Nephron (organoid): Measurements from ENCODE around the gene HYKK.

Source experiments
- H3K27ac Mint-ChIP-seq, 3 experiments: 2 replicates each; pipeline ENCODE4 v1.8.0; 2020; ENCODE audit warnings: mixed read lengths in 3 of 3, mild to moderate bottlenecking in 2 of 3, moderate library complexity in 1 of 3
- H3K27me3 Mint-ChIP-seq: 2 replicates; pipeline ENCODE4 v1.8.0; 2021; ENCODE audit warnings: low read depth, mild to moderate bottlenecking, moderate library complexity, mixed read lengths
- H3K36me3 Mint-ChIP-seq: 2 replicates; pipeline ENCODE4 v1.8.0; 2020; ENCODE audit warnings: low read depth, mixed read lengths
- H3K4me1 Mint-ChIP-seq: 2 replicates; pipeline ENCODE4 v1.8.0; 2020; ENCODE audit warnings: mixed read lengths
- H3K4me3 Mint-ChIP-seq, 3 experiments: 2 replicates each; pipeline ENCODE4 v1.8.0; 2020; ENCODE audit warnings: mild to moderate bottlenecking in 3 of 3, mixed read lengths in 3 of 3, moderate library complexity in 2 of 3
- H3K9me3 Mint-ChIP-seq: 2 replicates; pipeline ENCODE4 v1.8.0; 2020; ENCODE audit warnings: mixed read lengths
- TF ChIP-seq, protein P1 (sequence below), 3 experiments: fragments of 200-600 bp; sonication (generic); IDR thresholded peaks; one replicate each; pipeline ENCODE4 v1.5.0; 2021; ENCODE audit warnings: antibody characterized with exemption in 3 of 3; ENCODE audit not compliant: unreplicated experiment in 3 of 3

The HYKK gene

DNA sequence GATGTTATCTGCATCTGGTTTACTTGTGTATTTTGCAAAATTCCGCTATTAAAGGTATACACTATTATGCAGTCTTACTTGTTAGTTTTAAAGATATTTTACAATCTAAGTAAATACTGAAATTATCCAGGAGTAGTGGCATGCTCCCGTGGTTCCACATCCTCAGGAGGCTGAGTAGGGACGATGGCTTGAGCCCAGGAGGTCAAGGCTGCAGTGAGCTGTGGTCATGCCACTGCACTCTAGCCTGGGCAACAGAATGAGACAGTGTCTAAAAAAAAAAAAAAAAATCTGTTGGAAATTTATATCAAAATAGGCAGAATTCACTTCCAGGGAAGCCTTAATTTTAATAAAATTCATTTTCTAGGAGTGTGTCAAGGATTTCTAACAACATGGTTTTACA is 27.7 kb upstream of the HYKK start:
- TF ChIP-seq, protein P1, sequence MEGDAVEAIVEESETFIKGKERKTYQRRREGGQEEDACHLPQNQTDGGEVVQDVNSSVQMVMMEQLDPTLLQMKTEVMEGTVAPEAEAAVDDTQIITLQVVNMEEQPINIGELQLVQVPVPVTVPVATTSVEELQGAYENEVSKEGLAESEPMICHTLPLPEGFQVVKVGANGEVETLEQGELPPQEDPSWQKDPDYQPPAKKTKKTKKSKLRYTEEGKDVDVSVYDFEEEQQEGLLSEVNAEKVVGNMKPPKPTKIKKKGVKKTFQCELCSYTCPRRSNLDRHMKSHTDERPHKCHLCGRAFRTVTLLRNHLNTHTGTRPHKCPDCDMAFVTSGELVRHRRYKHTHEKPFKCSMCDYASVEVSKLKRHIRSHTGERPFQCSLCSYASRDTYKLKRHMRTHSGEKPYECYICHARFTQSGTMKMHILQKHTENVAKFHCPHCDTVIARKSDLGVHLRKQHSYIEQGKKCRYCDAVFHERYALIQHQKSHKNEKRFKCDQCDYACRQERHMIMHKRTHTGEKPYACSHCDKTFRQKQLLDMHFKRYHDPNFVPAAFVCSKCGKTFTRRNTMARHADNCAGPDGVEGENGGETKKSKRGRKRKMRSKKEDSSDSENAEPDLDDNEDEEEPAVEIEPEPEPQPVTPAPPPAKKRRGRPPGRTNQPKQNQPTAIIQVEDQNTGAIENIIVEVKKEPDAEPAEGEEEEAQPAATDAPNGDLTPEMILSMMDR (IDR thresholded peaks at IDR 0.05; ENCODE audit: unreplicated experiment in 3 of 3), result no peak
- Mint-ChIP-seq H3K36me3 (peaks cover 59% of the 10 kb centered on the region), H3K4me3 (no peak overlapping the region), H3K27me3 (no peaks in the 10 kb centered on the region), H3K4me1 (no peaks in the 10 kb centered on the region), H3K9me3 (no peaks in the 10 kb centered on the region), H3K27ac (no peak overlapping the region)

DNA sequence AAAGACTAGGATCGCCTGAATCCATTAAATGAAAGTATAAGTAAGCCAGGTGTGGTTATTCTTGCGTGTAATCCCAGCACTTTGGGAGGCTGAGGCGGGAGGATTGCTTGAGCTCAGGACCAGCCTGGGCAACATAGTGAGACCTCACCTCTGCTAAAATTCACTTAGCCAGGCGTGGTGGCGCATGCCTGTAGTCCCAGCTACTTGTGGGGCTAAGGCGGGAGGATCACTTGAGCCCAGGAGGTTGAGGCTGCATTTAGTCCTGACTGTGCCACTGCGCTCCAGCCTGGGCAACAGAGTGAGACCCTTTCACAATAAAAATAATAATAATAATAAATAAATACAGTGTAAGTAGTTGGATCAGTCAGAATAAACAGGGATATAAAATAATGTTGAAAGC is 25.5 kb upstream of the HYKK start:
- Mint-ChIP-seq H3K4me1 (no peaks in the 10 kb centered on the region), H3K36me3 (peaks cover 57% of the 10 kb centered on the region), H3K4me3 (no peak overlapping the region), H3K27me3 (no peaks in the 10 kb centered on the region), H3K27ac (peak overlapping the region in 1 of 3 experiments; percentile 3), H3K9me3 (no peaks in the 10 kb centered on the region)
- TF ChIP-seq, protein P1 (IDR thresholded peaks at IDR 0.05; ENCODE audit: unreplicated experiment in 3 of 3), result no peak

DNA sequence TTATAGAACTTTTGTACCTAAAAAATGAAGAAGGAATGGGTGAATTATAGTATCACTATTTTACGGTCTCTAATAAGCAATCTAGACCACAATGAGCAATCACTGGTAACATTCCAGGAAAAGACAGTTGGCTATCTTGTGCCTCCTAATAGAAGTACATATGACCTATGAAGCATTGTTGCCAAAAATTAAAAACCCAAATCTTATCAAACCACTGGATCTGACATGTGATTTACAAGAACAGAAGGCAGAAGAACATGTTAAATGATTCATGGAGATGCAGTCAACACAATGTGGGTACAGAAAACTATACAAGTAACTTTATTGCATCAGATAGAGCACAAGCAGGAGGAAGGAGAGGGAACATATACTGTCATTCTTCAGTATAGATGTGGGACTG is 14.5 kb upstream of the HYKK start:
- no peaks in the 10 kb centered on the region for H3K27me3 Mint-ChIP-seq

GRCh38 chr15:78501857-78502256 is 5.5 kb upstream of the HYKK start:
- H3K27me3 Mint-ChIP-seq, result no peaks in the 10 kb centered on the region
- H3K36me3 Mint-ChIP-seq, result peaks cover 51% of the 10 kb centered on the region
- TF ChIP-seq, protein P1 (IDR thresholded peaks at IDR 0.05; ENCODE audit: unreplicated experiment in 3 of 3), result no peak
- H3K27ac Mint-ChIP-seq, result no peak overlapping the region
- no peaks in the 10 kb centered on the region for H3K9me3 Mint-ChIP-seq
- H3K4me1 Mint-ChIP-seq, result no peaks in the 10 kb centered on the region
- no peak overlapping the region for H3K4me3 Mint-ChIP-seq

More for the DNA sequence above, 14.5 kb upstream of the HYKK start:
- TF ChIP-seq, protein P1 (IDR thresholded peaks at IDR 0.05; ENCODE audit: unreplicated experiment in 3 of 3), result no peak
- no peaks in the 10 kb centered on the region for H3K4me1 Mint-ChIP-seq
- H3K36me3 Mint-ChIP-seq, result peaks cover 79% of the 10 kb centered on the region
- peak overlapping the region in 2 of 3 experiments; percentile 11 to 47 for H3K27ac Mint-ChIP-seq
- H3K9me3 Mint-ChIP-seq, result no peaks in the 10 kb centered on the region
- H3K4me3 Mint-ChIP-seq, result no peak overlapping the region

DNA sequence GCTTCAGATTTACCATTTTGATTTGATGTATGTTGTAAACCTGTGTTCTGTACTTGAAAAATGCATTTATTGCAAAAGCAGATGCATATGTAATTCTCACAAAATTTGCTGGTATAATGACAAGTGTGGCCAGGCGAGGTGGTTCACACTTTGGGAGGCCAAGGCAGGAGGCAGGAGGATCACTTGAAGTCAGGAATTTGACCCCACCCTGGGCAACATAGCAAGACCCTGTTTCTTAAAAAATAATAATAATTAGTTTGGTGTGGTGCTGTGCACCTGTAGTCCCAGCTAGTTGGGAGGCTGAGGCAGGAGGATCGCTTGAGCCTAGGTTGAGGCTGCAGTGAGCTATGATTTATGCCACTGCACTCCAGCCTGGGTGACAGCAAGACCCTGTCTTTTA is 4.7 kb upstream of the HYKK start:
- Mint-ChIP-seq H3K4me3 (no peak overlapping the region), H3K36me3 (peaks cover 46% of the 10 kb centered on the region), H3K9me3 (no peaks in the 10 kb centered on the region), H3K27me3 (no peaks in the 10 kb centered on the region), H3K4me1 (no peaks in the 10 kb centered on the region), H3K27ac (no peak overlapping the region)
- TF ChIP-seq, protein P1 (IDR thresholded peaks at IDR 0.05; ENCODE audit: unreplicated experiment in 3 of 3), result no peak

DNA sequence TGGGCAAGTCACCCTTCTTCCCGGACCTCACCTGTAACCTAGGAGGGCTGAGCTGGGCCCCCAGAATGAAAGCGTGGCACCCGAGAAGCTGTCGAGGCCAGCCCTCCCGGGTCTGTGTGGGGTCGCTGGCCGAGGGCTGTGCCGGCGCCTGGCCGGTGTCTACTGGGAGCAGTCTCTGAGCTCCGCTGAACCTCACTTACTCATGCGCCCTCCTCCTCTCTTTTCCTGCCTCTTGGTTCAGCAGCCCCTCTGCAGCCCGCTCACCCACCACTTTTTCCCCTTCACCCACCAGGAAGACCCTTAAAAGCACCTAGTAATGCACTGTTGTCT is 419 bp downstream of the HYKK start:
- peaks cover 11% of the 10 kb centered on the region for H3K27me3 Mint-ChIP-seq
- no peaks in the 10 kb centered on the region for H3K9me3 Mint-ChIP-seq
- peak overlapping the region in 2 of 3 experiments; percentile 13 to 65 for H3K27ac Mint-ChIP-seq
- TF ChIP-seq, protein P1 (IDR thresholded peaks at IDR 0.05; ENCODE audit: unreplicated experiment in 3 of 3), result no peak
- H3K4me3 Mint-ChIP-seq, result peak overlapping the region; percentile 85 to 90 (median 90)
- H3K36me3 Mint-ChIP-seq, result peaks cover 3% of the 10 kb centered on the region
- H3K4me1 Mint-ChIP-seq, result peaks cover 5% of the 10 kb centered on the region
